GM12872 (cell line): ENCODE measurements around the gene HMCN1.

Experiments used
- CTCF ChIP-seq: IDR thresholded peaks from 3 replicates; pipeline ENCODE4 v1.5.1; 2011; ENCODE audit warnings: low read depth, mild to moderate bottlenecking, low read length, moderate library complexity; ENCODE audit not compliant: insufficient read depth

The HMCN1 gene

GRCh38 chr1:185974367-185975170 is 240.4 kb downstream of the HMCN1 start:
- TF ChIP-seq CTCF = no peak

DNA sequence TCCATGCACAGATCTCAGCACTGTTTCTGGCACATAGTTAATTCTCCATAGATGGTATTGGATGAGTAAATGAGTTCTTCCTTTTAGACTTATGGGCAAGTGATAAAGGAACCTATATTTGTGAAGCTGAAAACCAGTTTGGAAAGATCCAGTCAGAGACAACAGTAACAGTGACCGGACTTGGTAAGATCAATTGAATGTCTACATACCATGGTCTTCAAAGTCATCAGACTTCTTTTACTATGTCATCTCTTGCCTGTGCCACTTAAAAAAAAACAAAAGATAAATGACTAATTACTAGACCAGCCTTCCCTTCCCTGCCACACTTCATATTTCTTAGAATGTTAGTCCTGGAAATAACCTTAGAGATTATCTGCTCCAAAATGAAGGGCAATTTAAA is 246.7 kb downstream of the HMCN1 start:
- no peak for TF ChIP-seq CTCF

DNA sequence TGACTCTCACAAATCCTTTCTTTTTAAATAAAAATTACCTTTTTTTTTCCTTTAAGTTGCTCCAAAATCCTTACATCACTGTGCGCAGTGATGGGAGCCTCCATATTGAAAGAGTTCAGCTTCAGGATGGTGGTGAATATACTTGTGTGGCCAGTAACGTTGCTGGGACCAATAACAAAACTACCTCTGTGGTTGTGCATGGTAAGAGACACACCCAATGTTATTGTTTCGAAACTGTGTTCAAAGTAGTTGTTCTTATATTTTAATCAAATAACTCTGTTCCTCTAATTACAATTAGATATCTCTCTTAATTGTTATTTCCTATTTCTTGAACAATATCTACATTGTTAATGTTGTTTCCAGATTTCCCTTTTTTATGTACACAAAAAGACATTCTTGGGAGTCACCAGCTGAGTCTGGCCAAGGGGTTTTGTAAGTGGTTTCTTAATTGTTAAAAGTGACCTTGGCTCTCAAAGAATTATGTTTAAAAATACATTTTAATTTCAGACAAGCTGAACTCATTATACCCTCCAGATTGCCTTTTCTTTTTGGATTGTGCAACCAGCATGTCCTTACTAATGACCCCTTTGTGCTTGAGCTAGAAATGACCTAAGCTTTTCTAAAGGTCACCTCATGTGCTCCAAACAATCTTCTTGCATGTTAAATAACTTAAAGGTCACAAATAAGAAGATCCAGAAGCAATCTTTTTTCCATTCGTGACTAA is 250.1 kb downstream of the HMCN1 start:
- TF ChIP-seq CTCF = no peak

- no peak for TF ChIP-seq CTCF
Observed at GRCh38 chr1:185987611-185988321, 253.6 kb downstream of the HMCN1 start.

GRCh38 chr1:185990565-185990964 is 256.4 kb downstream of the HMCN1 start:
- no peak for TF ChIP-seq CTCF

- TF ChIP-seq CTCF = no peak
Observed at GRCh38 chr1:185991266-185991665, 257.1 kb downstream of the HMCN1 start.

GRCh38 chr1:185996211-185996610 is 262.0 kb downstream of the HMCN1 start:
- no peak for TF ChIP-seq CTCF
